Cardiac muscle cell (in vitro differentiated cells and primary cell): Measurements from ENCODE around the gene SMC4. TPM values are rescaled to one million over a fixed set of nuclear protein-coding genes. Genes with fewer than 3 reads are reported as not detected.

Experiments used
- DNase-seq, 2 donors: peaks; one replicate each; pipeline versions ENCODE4 v3.0.0 to v3.0.0-alpha.2; 2010 to 2017; ENCODE audit warnings: low read depth in 1 of 2, low spot score in 1 of 2
- H3K27ac ChIP-seq: fragments of 200-600 bp; sonication (generic); 2 replicates; pipeline ENCODE4 v1.5.1; 2016
- H3K27me3 ChIP-seq: fragments of 200-600 bp; sonication (generic); 2 replicates; pipeline ENCODE4 v1.6.0; 2016; ENCODE audit warnings: control low read depth
- H3K36me3 ChIP-seq: fragments of 200-600 bp; sonication (generic); 2 replicates; pipeline ENCODE4 v1.5.1; 2016; ENCODE audit warnings: control low read depth
- H3K4me1 ChIP-seq: fragments of 200-600 bp; sonication (generic); 2 replicates; pipeline ENCODE4 v1.8.1; 2017; ENCODE audit warnings: low read depth, mild to moderate bottlenecking, mixed run types
- H3K4me3 ChIP-seq: fragments of 200-600 bp; sonication (generic); 2 replicates; pipeline ENCODE4 v1.5.1; 2016; ENCODE audit warnings: mild to moderate bottlenecking
- H3K9me3 ChIP-seq: fragments of 200-600 bp; sonication (generic); 2 replicates; pipeline ENCODE4 v1.5.1; 2017; ENCODE audit warnings: low read depth, mild to moderate bottlenecking, control low read depth
- polyA plus RNA-seq: library from polyadenylated mRNA; unstranded; fragments of >200 nt; fragmentation: Nextera tagmentation; extraction: Ambion mirVana; gene quantifications from 2 replicates; pipeline ENCODE4 v1.2.1, GENCODE V29; 2016
- total RNA-seq: library from RNA; depleted of rRNA; stranded (reverse); fragments of >200 nt; gene quantifications from 2 replicates; pipeline ENCODE4 v1.2.3, GENCODE V29; 2016
- TF ChIP-seq, protein P1 (sequence below): IDR thresholded peaks from 2 replicates; pipeline ENCODE4 v1.5.1; 2012; ENCODE audit warnings: low read depth, mild to moderate bottlenecking, low read length

The SMC4 gene
- total and polyA plus RNA-seq, 2 experiments from 2014 or later, result 63.0 to 91.6 TPM

DNA sequence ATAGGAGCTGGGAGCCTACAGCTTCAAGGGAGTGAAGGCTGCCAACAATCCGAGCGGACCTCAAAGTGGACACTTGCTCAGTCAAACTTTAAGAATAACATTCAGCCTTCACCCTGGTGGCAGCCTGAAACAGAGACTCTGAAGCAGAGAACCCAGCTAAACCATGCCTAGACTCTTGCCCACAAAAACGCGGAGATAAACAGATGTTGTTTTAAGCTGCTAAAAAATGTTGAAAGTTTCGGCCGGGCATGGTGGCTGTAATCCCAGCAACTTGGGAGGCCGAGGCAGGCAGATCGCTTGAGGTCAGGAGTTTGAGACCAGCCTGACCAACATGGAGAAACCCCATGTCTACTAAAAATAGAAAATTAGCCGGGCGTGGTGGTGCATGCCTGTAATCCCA is 79.9 kb downstream of the SMC4 start:
- TF ChIP-seq, protein P1, sequence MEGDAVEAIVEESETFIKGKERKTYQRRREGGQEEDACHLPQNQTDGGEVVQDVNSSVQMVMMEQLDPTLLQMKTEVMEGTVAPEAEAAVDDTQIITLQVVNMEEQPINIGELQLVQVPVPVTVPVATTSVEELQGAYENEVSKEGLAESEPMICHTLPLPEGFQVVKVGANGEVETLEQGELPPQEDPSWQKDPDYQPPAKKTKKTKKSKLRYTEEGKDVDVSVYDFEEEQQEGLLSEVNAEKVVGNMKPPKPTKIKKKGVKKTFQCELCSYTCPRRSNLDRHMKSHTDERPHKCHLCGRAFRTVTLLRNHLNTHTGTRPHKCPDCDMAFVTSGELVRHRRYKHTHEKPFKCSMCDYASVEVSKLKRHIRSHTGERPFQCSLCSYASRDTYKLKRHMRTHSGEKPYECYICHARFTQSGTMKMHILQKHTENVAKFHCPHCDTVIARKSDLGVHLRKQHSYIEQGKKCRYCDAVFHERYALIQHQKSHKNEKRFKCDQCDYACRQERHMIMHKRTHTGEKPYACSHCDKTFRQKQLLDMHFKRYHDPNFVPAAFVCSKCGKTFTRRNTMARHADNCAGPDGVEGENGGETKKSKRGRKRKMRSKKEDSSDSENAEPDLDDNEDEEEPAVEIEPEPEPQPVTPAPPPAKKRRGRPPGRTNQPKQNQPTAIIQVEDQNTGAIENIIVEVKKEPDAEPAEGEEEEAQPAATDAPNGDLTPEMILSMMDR, result no peak
- Histone ChIP-seq H3K4me3 (no peak overlapping the region), H3K27ac (no peak overlapping the region), H3K4me1 (no peaks in the 10 kb centered on the region), H3K9me3 (no peaks in the 10 kb centered on the region), H3K36me3 (no peaks in the 10 kb centered on the region), H3K27me3 (no peaks in the 10 kb centered on the region)
- no peak for DNase-seq

DNA sequence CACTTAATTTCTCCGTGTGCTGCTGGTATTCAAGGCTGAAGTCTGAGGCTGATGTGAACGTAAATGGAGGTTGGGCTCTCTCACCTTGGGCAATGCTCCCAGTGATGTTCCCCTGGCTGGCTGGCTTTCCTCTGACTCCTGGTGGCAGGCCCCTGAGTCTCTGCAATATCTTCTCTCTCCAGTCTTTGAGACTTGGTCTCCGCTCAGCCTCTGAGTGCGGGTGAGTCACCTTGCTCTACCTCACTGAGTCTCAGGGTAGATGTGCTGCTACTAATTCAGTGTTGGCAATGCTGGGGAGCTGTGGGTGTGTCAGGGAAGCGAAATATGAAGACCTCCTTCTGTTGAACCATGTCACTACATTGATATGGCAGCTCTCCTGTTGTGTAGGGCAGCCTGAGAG is 81.5 kb downstream of the SMC4 start:
- Histone ChIP-seq H3K9me3 (no peaks in the 10 kb centered on the region), H3K36me3 (no peaks in the 10 kb centered on the region), H3K27me3 (no peaks in the 10 kb centered on the region), H3K4me1 (no peaks in the 10 kb centered on the region), H3K4me3 (no peak overlapping the region), H3K27ac (no peak overlapping the region)
- TF ChIP-seq, protein P1, result no peak
- no peak for DNase-seq

DNA sequence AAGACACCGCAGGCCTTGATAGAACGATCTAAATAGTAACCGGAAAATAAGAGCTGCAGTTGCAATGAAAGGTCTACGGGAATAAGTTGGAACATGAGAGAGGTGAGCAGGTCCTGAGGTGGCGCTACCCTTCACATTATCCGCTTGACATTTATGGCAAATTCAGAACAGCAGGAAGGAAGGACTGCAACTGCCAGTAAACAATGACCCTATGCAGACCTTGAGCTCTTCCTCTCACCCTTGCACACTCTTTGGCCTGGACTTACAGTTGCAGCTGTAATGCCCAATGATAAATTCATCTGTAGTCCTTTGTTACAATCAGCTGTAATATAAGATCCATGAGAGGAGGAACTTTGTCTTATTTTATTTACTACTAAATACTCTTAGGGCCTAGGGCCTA is 82.4 kb downstream of the SMC4 start:
- H3K27ac ChIP-seq, result no peak overlapping the region
- no peaks in the 10 kb centered on the region for H3K36me3 ChIP-seq
- no peaks in the 10 kb centered on the region for H3K4me1 ChIP-seq
- H3K4me3 ChIP-seq, result no peak overlapping the region
- TF ChIP-seq, protein P1, result no peak
- no peak for DNase-seq
- no peaks in the 10 kb centered on the region for H3K9me3 ChIP-seq
- H3K27me3 ChIP-seq, result no peaks in the 10 kb centered on the region

DNA sequence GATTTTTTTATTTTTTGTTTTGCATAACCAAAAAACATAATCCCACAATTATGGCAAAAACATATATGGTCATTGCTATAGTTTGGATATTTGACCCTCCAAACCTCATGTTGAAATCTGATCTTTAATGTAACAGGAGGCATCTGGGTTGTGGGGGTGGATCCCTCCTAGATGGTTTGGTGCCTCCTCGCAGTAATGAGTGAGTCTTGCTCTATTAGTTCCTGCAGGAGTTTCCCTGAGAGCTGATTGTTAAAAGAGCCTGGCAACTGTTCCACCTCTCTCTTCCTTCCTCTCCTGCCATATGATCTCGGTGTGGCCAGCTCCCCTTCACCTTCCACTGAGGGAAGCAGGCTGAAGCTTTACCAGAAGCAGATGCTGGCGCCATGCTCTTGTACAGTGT is 83.3 kb downstream of the SMC4 start:
- Histone ChIP-seq H3K27me3 (no peaks in the 10 kb centered on the region), H3K27ac (no peak overlapping the region), H3K9me3 (no peaks in the 10 kb centered on the region), H3K36me3 (no peaks in the 10 kb centered on the region), H3K4me3 (no peak overlapping the region), H3K4me1 (no peaks in the 10 kb centered on the region)
- no peak for DNase-seq
- TF ChIP-seq, protein P1, result no peak

Other genes with a start within 250 kb of the SMC4 start
- 3.6 and 4.1 TPM in 2 replicates for gene C3orf80, start 174.2 kb upstream of the SMC4 start, total RNA-seq
- gene C3orf80, start 174.2 kb upstream of the SMC4 start, polyA plus RNA-seq, result 1.1 and 3.8 TPM in 2 replicates
- 30.1 and 42.5 TPM in 2 replicates for gene IFT80, start 425 bp upstream of the SMC4 start, total RNA-seq
- 24.1 and 25.0 TPM in 2 replicates for gene IFT80, start 425 bp upstream of the SMC4 start, polyA plus RNA-seq
- gene TRIM59, start 50.1 kb downstream of the SMC4 start, total RNA-seq, result 3.2 and 15.5 TPM in 2 replicates
- 11.1 and 32.3 TPM in 2 replicates for gene TRIM59, start 50.1 kb downstream of the SMC4 start, polyA plus RNA-seq
- gene KPNA4, start 165.9 kb downstream of the SMC4 start, total RNA-seq, result 11.8 and 18.5 TPM in 2 replicates
- 11.7 and 12.5 TPM in 2 replicates for gene KPNA4, start 165.9 kb downstream of the SMC4 start, polyA plus RNA-seq